Psoas muscle (tissue), 8 donors: ENCODE data around the gene FZD8. TPM values are rescaled to one million over a fixed set of nuclear protein-coding genes. Genes with fewer than 3 reads are reported as not detected.

ENCODE experiments used
- ATAC-seq, 4 donors: fragments of 200-7000 bp; cut with Tn5 transposase; one replicate each; pipeline ENCODE4 v1.9.1; 2020; ENCODE audit warnings: moderate library complexity in 3 of 4, mild to moderate bottlenecking in 2 of 4
- DNase-seq, 2 donors: peaks; one replicate each; pipeline ENCODE4 v3.0.0-alpha.2; 2020
- H3K27ac ChIP-seq: fragments of 200-600 bp; one replicate; pipeline ENCODE4 v1.8.0; 2022
- H3K27me3 ChIP-seq, 3 donors: fragments of 200-600 bp in 1 of 3; one replicate each; pipeline versions ENCODE4 v1.6.1 to v1.8.0; 2013 to 2022; ENCODE audit warnings: low read length in 2 of 3, mild to moderate bottlenecking in 2 of 3, moderate library complexity in 1 of 3; ENCODE audit not compliant: insufficient read depth in 3 of 3
- H3K36me3 ChIP-seq, 2 donors: fragments of 200-600 bp in 1 of 2; one replicate each; pipeline versions ENCODE4 v1.6.1 to v1.8.0; 2013 to 2022; ENCODE audit warnings: low read depth in 1 of 2, mild to moderate bottlenecking in 1 of 2, moderate library complexity in 1 of 2; ENCODE audit not compliant: insufficient read depth in 1 of 2
- H3K4me1 ChIP-seq: fragments of 200-600 bp; one replicate; pipeline ENCODE4 v1.8.0; 2022
- H3K4me3 ChIP-seq: fragments of 200-600 bp; one replicate; pipeline ENCODE4 v1.8.0; 2022; ENCODE audit warnings: mild to moderate bottlenecking
- H3K9me3 ChIP-seq: fragments of 200-600 bp; one replicate; pipeline ENCODE4 v1.8.0; 2022
- WGBS, 3 donors: extraction: QIAGEN DNeasy Blood & Tissue Kit; methylation state at CpG; one replicate each; pipeline versions ENCODE4 v1.1.6 to v1.1.7; 2013; 5-methylcytosine and 5-hydroxymethylcytosine counted together
- intact Hi-C, 2 donors: fragments of 100-400 bp; cut with DNase I; formaldehyde crosslinking; loops; one replicate each; pipeline versions ENCODE4 v1.11.0 to v1.14.2; 2022
- polyA plus RNA-seq, 3 donors: library from polyadenylated mRNA; stranded (reverse); fragments of 200-250 nt; gene quantifications; one replicate each; pipeline ENCODE4 v1.2.3, GENCODE V29; 2013
- total RNA-seq, 4 donors: library from RNA; stranded (reverse); fragmentation: NEBNext Ultra II Directional in 2 of 4; extraction: Animal tissue kit (Norgen Biotek cat#: 25700) in 2 of 4; gene quantifications; one replicate each; pipeline versions ENCODE4 v1.2.1 to v1.2.4, GENCODE V29; 2021 to 2023
- TF ChIP-seq, protein P1 (sequence below): fragments of 200-600 bp; IDR thresholded peaks from one replicate; pipeline ENCODE4 v1.8.0; 2022; ENCODE audit warnings: antibody characterized with exemption
- donor health status: healthy with polysubstance abuse.
- donor health status: DM: no; HTN: no; CAD: no; lungs with moderate emphysema.
- donor health status: Bipolar disorder and iron deficiency.
- donor health status: healthy.
- donor health status: DM: yes; HTN: yes; CAD: no.
- donor health status: DM: no; HTN: no; CAD: no.
- donor health status: DM: no; HTN: no; CAD: no.
- donor health status: DM: yes; HTN: yes; CAD: no.

The FZD8 gene
- total and polyA plus RNA-seq, 7 donors = 1.4 to 6.1 (median 4.1) TPM

DNA sequence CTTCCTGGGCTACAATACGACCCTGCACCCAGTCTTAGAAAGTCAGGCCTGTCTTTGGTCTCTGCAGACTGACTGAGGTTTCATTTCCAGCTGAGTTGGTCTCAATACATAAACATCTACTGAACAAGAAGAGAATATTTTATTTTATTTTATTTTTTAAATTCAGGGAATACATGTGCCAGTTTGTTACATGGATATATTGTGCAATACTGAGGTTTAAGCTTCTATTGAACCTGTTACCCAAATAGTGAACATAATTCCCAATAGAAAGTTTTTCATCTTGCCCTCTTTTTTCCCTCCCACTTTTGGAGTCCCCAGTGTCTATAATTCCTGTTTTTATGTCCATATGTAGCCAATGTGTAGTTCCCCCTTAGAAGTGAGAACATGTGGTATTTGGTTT lies 10.7 kb downstream of the FZD8 start:
- no peak overlapping the region for H3K27ac ChIP-seq
- ATAC-seq (no peak), DNase-seq (no peak)
- intact Hi-C loops = loop anchor here (5.0 to 10.0 kb wide), 2 partner anchors 1251 to 1253 kb away; no protein-coding TSS in a partner anchor
- H3K9me3 ChIP-seq = no peaks in the 10 kb centered on the region
- no peaks in the 10 kb centered on the region for H3K36me3 ChIP-seq
- H3K27me3 ChIP-seq = no peaks in the 10 kb centered on the region
- 89 to 100% (median 95%) methylated on average over 1 of the region's 1 CpG for WGBS, 3 donors
- no peaks in the 10 kb centered on the region for H3K4me1 ChIP-seq
- TF ChIP-seq, protein P1, sequence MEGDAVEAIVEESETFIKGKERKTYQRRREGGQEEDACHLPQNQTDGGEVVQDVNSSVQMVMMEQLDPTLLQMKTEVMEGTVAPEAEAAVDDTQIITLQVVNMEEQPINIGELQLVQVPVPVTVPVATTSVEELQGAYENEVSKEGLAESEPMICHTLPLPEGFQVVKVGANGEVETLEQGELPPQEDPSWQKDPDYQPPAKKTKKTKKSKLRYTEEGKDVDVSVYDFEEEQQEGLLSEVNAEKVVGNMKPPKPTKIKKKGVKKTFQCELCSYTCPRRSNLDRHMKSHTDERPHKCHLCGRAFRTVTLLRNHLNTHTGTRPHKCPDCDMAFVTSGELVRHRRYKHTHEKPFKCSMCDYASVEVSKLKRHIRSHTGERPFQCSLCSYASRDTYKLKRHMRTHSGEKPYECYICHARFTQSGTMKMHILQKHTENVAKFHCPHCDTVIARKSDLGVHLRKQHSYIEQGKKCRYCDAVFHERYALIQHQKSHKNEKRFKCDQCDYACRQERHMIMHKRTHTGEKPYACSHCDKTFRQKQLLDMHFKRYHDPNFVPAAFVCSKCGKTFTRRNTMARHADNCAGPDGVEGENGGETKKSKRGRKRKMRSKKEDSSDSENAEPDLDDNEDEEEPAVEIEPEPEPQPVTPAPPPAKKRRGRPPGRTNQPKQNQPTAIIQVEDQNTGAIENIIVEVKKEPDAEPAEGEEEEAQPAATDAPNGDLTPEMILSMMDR = no peak
- no peak overlapping the region for H3K4me3 ChIP-seq

DNA sequence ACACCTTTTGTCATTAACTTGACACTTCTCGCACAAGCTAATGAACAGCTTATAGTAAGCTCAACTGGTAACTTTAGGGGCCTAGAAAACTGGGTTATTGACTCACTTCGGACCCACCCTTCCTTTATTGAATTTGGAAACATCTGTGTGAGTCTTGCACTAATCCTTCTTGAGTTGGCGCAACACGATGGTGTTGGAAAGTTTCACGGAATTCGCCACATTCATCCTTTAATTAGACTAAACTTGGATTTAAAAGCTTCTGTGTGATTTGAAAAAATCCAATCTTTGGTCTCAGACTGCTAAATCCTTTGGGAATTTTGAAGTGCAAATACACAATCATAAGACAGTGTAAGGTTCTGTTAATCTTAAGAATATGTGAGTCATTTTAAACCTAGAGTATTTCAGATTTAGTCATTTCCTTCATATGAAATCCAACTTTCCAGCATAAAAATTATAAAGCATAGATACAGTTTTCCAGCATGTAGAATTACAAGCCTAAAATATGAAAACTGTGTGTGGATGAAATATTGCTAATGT lies 15.1 kb downstream of the FZD8 start:
- DNase-seq (no peak), ATAC-seq (no peak)
- TF ChIP-seq, protein P1 = no peak
- Histone ChIP-seq H3K27me3 (peaks cover 0 to 7% (median 0%) of the 10 kb centered on the region in 3 donors), H3K36me3 (no peaks in the 10 kb centered on the region), H3K27ac (no peak overlapping the region), H3K4me3 (no peak overlapping the region), H3K4me1 (no peaks in the 10 kb centered on the region), H3K9me3 (no peaks in the 10 kb centered on the region)
- intact Hi-C loops = no loop called here
- 71 to 80% (median 74%) methylated on average over 6 of the region's 6 CpGs for WGBS, 3 donors

DNA sequence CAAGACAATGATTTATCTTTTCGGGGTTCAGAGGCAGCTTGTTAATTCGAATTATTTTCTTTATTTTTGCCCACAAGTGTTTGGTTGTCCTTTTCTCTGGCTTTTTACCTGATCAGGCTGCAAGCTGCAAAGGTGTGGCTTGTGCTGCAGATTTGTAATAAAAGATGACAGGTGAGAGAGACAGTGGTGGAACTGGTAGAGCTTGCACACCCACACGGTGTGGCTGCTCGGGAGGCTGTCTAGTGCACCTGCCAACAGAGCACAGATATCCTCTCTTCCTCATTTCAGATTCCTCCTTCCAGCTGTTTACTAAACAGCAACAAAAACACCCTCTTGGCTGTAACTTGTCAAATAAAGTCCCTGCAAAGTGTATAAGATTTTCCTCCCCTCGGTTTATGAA lies 27.8 kb downstream of the FZD8 start:
- H3K27me3 ChIP-seq = peaks cover 0 to 20% (median 0%) of the 10 kb centered on the region in 3 donors
- no peaks in the 10 kb centered on the region for H3K36me3 ChIP-seq
- no peak overlapping the region for H3K27ac ChIP-seq
- TF ChIP-seq, protein P1 = no peak
- DNase-seq (no peak), ATAC-seq (no peak)
- WGBS, 3 donors = 46 to 54% (median 48%) methylated on average over 5 of the region's 5 CpGs
- no peaks in the 10 kb centered on the region for H3K9me3 ChIP-seq
- intact Hi-C loops = no loop called here
- no peaks in the 10 kb centered on the region for H3K4me1 ChIP-seq
- no peak overlapping the region for H3K4me3 ChIP-seq

DNA sequence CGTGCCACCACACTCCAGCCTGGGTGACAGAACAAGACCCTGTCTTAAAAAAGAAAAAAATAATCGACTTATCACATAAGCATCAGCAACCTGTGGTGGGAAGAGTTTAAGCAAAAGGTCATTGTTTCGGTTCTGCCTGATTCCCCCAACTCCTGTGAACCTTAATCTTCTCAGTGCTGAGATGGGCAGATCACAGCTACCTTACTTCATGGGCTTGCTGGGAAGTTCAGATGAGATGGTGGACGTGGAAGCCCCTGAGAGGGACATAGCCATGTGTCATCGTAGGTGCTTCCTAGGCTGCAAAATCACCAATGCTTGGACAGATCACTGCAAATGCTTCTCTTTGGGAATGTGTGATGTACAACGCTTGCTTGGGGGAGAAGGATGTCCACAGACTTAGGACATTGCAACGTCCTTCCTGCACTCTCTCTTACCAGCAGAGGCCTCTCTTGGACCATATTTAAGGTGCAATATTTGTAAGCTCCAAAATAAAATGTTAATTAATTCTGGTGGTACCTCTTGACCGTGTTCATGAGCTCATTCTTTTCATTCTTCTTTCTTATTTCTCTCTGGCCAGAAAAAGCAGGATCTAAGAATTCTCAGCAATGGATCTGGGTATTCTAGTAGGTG lies 28.4 kb downstream of the FZD8 start:
- ATAC-seq (no peak), DNase-seq (no peak)
- TF ChIP-seq, protein P1 = peak; percentile 13
- intact Hi-C loops = no loop called here
- no peaks in the 10 kb centered on the region for H3K36me3 ChIP-seq
- WGBS, 3 donors = 62 to 65% (median 64%) methylated on average over 8 of the region's 8 CpGs
- H3K4me3 ChIP-seq = no peak overlapping the region
- no peak overlapping the region for H3K27ac ChIP-seq
- no peaks in the 10 kb centered on the region for H3K9me3 ChIP-seq
- peaks cover 0 to 22% (median 3%) of the 10 kb centered on the region in 3 donors for H3K27me3 ChIP-seq
- no peaks in the 10 kb centered on the region for H3K4me1 ChIP-seq

DNA sequence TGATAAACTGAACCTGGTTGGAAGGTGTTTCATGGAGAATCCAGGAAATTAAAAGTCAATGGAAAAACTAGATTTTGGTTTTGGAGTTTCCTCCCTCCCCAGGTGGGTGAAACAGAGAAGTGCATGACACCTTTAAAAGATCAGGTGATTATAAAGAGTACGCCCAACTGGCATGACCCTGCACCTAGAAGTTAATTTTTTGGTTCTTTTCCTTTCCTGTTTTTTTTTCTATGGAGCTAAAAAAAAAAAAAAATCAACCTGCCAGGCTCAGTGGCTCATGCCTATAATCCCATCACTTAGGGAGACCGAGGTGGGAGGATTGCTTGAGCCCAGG lies 29.0 kb downstream of the FZD8 start:
- H3K36me3 ChIP-seq = no peaks in the 10 kb centered on the region
- H3K27ac ChIP-seq = no peak overlapping the region
- intact Hi-C loops = no loop called here
- H3K27me3 ChIP-seq = peaks cover 0 to 28% (median 9%) of the 10 kb centered on the region in 3 donors
- peaks cover 3% of the 10 kb centered on the region for H3K4me1 ChIP-seq
- no peak for DNase-seq
- TF ChIP-seq, protein P1 = no peak
- 81 to 88% (median 82%) methylated on average over 2 of the region's 2 CpGs for WGBS, 3 donors
- no peak for ATAC-seq
- no peaks in the 10 kb centered on the region for H3K9me3 ChIP-seq
- H3K4me3 ChIP-seq = no peak overlapping the region
